RWPE2 (cell line): ENCODE results near the gene TMEM179B.

ENCODE experiments used
- ATAC-seq: fragments of 200-7000 bp; cut with Tn5 transposase; 3 replicates; pipeline ENCODE4 v1.9.1; 2021; ENCODE audit warnings: low read depth
- DNase-seq: peaks from one replicate; pipeline ENCODE4 v3.0.0-alpha.2; 2020; ENCODE audit warnings: low spot score
- H3K27ac ChIP-seq: fragments of 450-650 bp; 2 replicates; pipeline ENCODE4 v1.5.1; 2017; ENCODE audit warnings: mild to moderate bottlenecking; ENCODE audit not compliant: poor library complexity, severe bottlenecking
- H3K27me3 ChIP-seq: fragments of 250-450 bp; sonication (Bioruptor Pico); 2 replicates; pipeline ENCODE4 v1.5.1; 2021; ENCODE audit warnings: mild to moderate bottlenecking, moderate library complexity; ENCODE audit not compliant: insufficient read depth, poor library complexity, severe bottlenecking
- H3K36me3 ChIP-seq: fragments of 250-450 bp; sonication (Bioruptor Pico); 2 replicates; pipeline ENCODE4 v1.5.1; 2020; ENCODE audit warnings: low read depth, mild to moderate bottlenecking, moderate library complexity
- H3K4me1 ChIP-seq: fragments of 250-450 bp; sonication (Bioruptor Pico); 2 replicates; pipeline ENCODE4 v1.5.1; 2021; ENCODE audit warnings: mild to moderate bottlenecking, moderate library complexity; ENCODE audit not compliant: insufficient read depth, poor library complexity, severe bottlenecking
- H3K4me3 ChIP-seq: fragments of 250-450 bp; sonication (Bioruptor Pico); 2 replicates; pipeline ENCODE4 v1.5.1; 2021; ENCODE audit warnings: mild to moderate bottlenecking, moderate library complexity; ENCODE audit not compliant: severe bottlenecking
- H3K9me3 ChIP-seq: fragments of 250-450 bp; sonication (Bioruptor Pico); 2 replicates; pipeline ENCODE4 v1.5.1; 2021; ENCODE audit warnings: mild to moderate bottlenecking, moderate library complexity; ENCODE audit not compliant: severe bottlenecking
- CTCF ChIP-seq: fragments of 450-650 bp; IDR thresholded peaks from one replicate; pipeline ENCODE4 v1.5.1; 2017; ENCODE audit warnings: mild to moderate bottlenecking, moderate library complexity; ENCODE audit not compliant: poor library complexity, severe bottlenecking

The TMEM179B gene

GRCh38 chr11:62771144-62772021 is 15.8 kb upstream of the TMEM179B start, which contains the start of gene TAF6L:
Gene TAF6L (plus strand): TSS chr11:62771396. CDS start chr11:62775784, 4,388 bp downstream.
- Histone ChIP-seq H3K27me3 (no peaks in the 10 kb centered on the region), H3K27ac (peak within 1 kb of the TSS; percentile 71), H3K36me3 (peaks cover 5% of the 10 kb centered on the region), H3K4me3 (peak within 1 kb of the TSS; percentile 61), H3K4me1 (peaks cover 8% of the 10 kb centered on the region), H3K9me3 (no peaks in the 10 kb centered on the region)
- DNase-seq (peak; percentile 98), ATAC-seq (peak; percentile 92)
- TF ChIP-seq CTCF, result no peak

GRCh38 chr11:62774407-62774806 is 12.8 kb upstream of the TMEM179B start:
- TF ChIP-seq CTCF, result no peak
- DNase-seq, result no peak
- peaks cover 8% of the 10 kb centered on the region for H3K4me1 ChIP-seq
- H3K27me3 ChIP-seq, result no peaks in the 10 kb centered on the region
- no peak overlapping the region for H3K4me3 ChIP-seq
- no peak for ATAC-seq
- H3K36me3 ChIP-seq, result peaks cover 10% of the 10 kb centered on the region
- no peak overlapping the region for H3K27ac ChIP-seq
- H3K9me3 ChIP-seq, result no peaks in the 10 kb centered on the region

GRCh38 chr11:62775646-62776045 is 11.6 kb upstream of the TMEM179B start:
- no peaks in the 10 kb centered on the region for H3K27me3 ChIP-seq
- no peak overlapping the region for H3K27ac ChIP-seq
- no peak for DNase-seq
- no peak overlapping the region for H3K4me3 ChIP-seq
- no peaks in the 10 kb centered on the region for H3K9me3 ChIP-seq
- peaks cover 5% of the 10 kb centered on the region for H3K4me1 ChIP-seq
- H3K36me3 ChIP-seq, result peaks cover 10% of the 10 kb centered on the region
- ATAC-seq, result no peak
- TF ChIP-seq CTCF, result no peak

GRCh38 chr11:62777389-62777788 is 9.8 kb upstream of the TMEM179B start:
- no peak for ATAC-seq
- Histone ChIP-seq H3K4me3 (no peak overlapping the region), H3K36me3 (peaks cover 10% of the 10 kb centered on the region), H3K4me1 (no peaks in the 10 kb centered on the region), H3K27me3 (no peaks in the 10 kb centered on the region), H3K9me3 (no peaks in the 10 kb centered on the region), H3K27ac (no peak overlapping the region)
- DNase-seq, result no peak
- no peak for TF ChIP-seq CTCF

- no peaks in the 10 kb centered on the region for H3K9me3 ChIP-seq
- no peaks in the 10 kb centered on the region for H3K27me3 ChIP-seq
- no peak for TF ChIP-seq CTCF
- ATAC-seq (no peak), DNase-seq (no peak)
- peaks cover 17% of the 10 kb centered on the region for H3K36me3 ChIP-seq
- no peak overlapping the region for H3K27ac ChIP-seq
- no peaks in the 10 kb centered on the region for H3K4me1 ChIP-seq
- H3K4me3 ChIP-seq, result no peak overlapping the region
Measured at GRCh38 chr11:62778441-62778840, 8.8 kb upstream of the TMEM179B start.
